K562 (cell line): Measurements from ENCODE around the gene DCUN1D3. TPM values are rescaled to one million over a fixed set of nuclear protein-coding genes. Genes with fewer than 3 reads are reported as not detected.

Experiments used
- EHMT2 ChIP-seq: fragments of 450-650 bp; IDR thresholded peaks from 2 replicates; pipeline ENCODE4 v1.6.1; 2018; ENCODE audit warnings: antibody characterized with exemption
- ELK3 ChIP-seq: fragments of 450-650 bp; formaldehyde crosslinking; IDR thresholded peaks from 2 replicates; pipeline ENCODE4 v1.4.0; 2020; ENCODE audit warnings: mild to moderate bottlenecking
- ILF3 ChIP-seq: fragments of 450-650 bp; IDR thresholded peaks from 2 replicates; pipeline ENCODE4 v1.6.1; 2018; ENCODE audit warnings: antibody characterized with exemption, mild to moderate bottlenecking, moderate library complexity, borderline replicate concordance
- PHB ChIP-seq: fragments of 250-450 bp; sonication (Bioruptor Pico); IDR thresholded peaks from 2 replicates; pipeline ENCODE4 v1.5.0; 2021
- REST ChIP-seq, 2 experiments: fragments of 450-650 bp; formaldehyde crosslinking in 1 of 2; IDR thresholded peaks; 2 replicates each; pipeline versions ENCODE4 v1.4.0 to v1.6.1; 2014 to 2020; ENCODE audit warnings: mild to moderate bottlenecking in 2 of 2, borderline replicate concordance in 1 of 2, low read depth in 1 of 2
- RFX1 ChIP-seq: fragments of 450-650 bp; IDR thresholded peaks from 2 replicates; pipeline ENCODE4 v1.6.1; 2016; ENCODE audit warnings: mild to moderate bottlenecking, moderate library complexity
- SMAD3 ChIP-seq: fragments of 450-650 bp; formaldehyde crosslinking; conservative IDR thresholded peaks from 2 replicates; pipeline ENCODE4 v1.4.0; 2020; ENCODE audit warnings: mild to moderate bottlenecking
- THAP7 ChIP-seq: fragments of 250-450 bp; sonication (Bioruptor Pico); IDR thresholded peaks from 2 replicates; pipeline ENCODE4 v1.5.0; 2021
- THRAP3 ChIP-seq: fragments of 450-650 bp; IDR thresholded peaks from 2 replicates; pipeline ENCODE4 v1.6.1; 2016; ENCODE audit warnings: mild to moderate bottlenecking, inconsistent platforms, borderline replicate concordance
- ZBED1 ChIP-seq: IDR thresholded peaks from 2 replicates; pipeline ENCODE4 v1.6.1; 2014
- ZNF311 ChIP-seq: fragments of 250-450 bp; sonication (Bioruptor Pico); IDR thresholded peaks from 2 replicates; pipeline ENCODE4 v1.4.0; 2020; ENCODE audit warnings: mild to moderate bottlenecking, moderate library complexity
- ZSCAN32 ChIP-seq: fragments of 450-650 bp; formaldehyde crosslinking; IDR thresholded peaks from 2 replicates; pipeline ENCODE4 v1.4.0; 2020; ENCODE audit warnings: mild to moderate bottlenecking, moderate library complexity
- polyA plus RNA-seq, 8 experiments: library from polyadenylated mRNA; depleted of rRNA in 4 of 8; stranded (reverse) in 5 of 8; unstranded in 3 of 8; fragments of >200 nt; fragmentation: Nextera tagmentation in 2 of 8; fragmentation: Illumina TruSeq in 1 of 8; extraction: Ambion mirVana in 2 of 8; extraction: Trizol in 1 of 8; gene quantifications; 2 replicates each; pipeline versions ENCODE4 v1.2.1 to v1.2.3, GENCODE V29; 2011 to 2014; ENCODE audit warnings: inconsistent platforms in 1 of 8, missing spikeins in 1 of 8
- total RNA-seq, 7 experiments: library from RNA; depleted of rRNA in 6 of 7; stranded (reverse); fragments of >200 nt in 6 of 7; fragmentation: Illumina TruSeq in 2 of 7; extraction: Trizol in 2 of 7; gene quantifications; 2 replicates each; pipeline versions ENCODE4 v1.2.1 to v1.2.3, GENCODE V29; 2011 to 2021; ENCODE audit warnings: low replicate concordance in 1 of 7
- TF ChIP-seq, protein P1 (sequence below): fragments of 250-450 bp; sonication (Bioruptor Pico); IDR thresholded peaks from 2 replicates; pipeline ENCODE4 v1.5.0; 2022; ENCODE audit warnings: mild to moderate bottlenecking

DCUN1D3 gene
- total and polyA plus RNA-seq, 9 of the 15 experiments (the other 6 are each of a cell fraction or from before 2014, with no cell fraction given): 1.0 to 4.7 (median 2.2) TPM

- TF ChIP-seq ZNF311 (CRISPR knock-in tag) (peak; percentile 99), THAP7 (CRISPR knock-in tag) (peak; percentile 96), SMAD3 (CRISPR knock-in tag) (peak; percentile 100), EHMT2 (no peak), THRAP3 (no peak), ZBED1 (no peak), ELK3 (CRISPR knock-in tag) (peak; percentile 98), ZSCAN32 (CRISPR knock-in tag) (peak; percentile 98), ILF3 (no peak), RFX1 (peak; percentile 77), PHB (peak; percentile 97; the same call in 1 of the 2 replicates), REST (IDR thresholded peaks at IDR 0.05; ENCODE audit: borderline replicate concordance) (peak; percentile 46; the same call in 1 of the 2 replicates), REST (CRISPR knock-in tag; IDR thresholded peaks at IDR 0.05; ENCODE audit: low read depth) (peak; percentile 95)
- TF ChIP-seq, protein P1, sequence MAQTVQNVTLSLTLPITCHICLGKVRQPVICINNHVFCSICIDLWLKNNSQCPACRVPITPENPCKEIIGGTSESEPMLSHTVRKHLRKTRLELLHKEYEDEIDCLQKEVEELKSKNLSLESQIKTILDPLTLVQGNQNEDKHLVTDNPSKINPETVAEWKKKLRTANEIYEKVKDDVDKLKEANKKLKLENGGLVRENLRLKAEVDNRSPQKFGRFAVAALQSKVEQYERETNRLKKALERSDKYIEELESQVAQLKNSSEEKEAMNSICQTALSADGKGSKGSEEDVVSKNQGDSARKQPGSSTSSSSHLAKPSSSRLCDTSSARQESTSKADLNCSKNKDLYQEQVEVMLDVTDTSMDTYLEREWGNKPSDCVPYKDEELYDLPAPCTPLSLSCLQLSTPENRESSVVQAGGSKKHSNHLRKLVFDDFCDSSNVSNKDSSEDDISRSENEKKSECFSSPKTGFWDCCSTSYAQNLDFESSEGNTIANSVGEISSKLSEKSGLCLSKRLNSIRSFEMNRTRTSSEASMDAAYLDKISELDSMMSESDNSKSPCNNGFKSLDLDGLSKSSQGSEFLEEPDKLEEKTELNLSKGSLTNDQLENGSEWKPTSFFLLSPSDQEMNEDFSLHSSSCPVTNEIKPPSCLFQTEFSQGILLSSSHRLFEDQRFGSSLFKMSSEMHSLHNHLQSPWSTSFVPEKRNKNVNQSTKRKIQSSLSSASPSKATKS (CRISPR knock-in tag): peak; percentile 99
These were observed 44.9 kb upstream of the DCUN1D3 start (continued) for GRCh38 chr16:20944861-20945574.
